Activated naive CD8-positive, alpha-beta T cell (primary cell): ENCODE measurements around the gene FBXL2.

ENCODE experiments used
- H3K27ac Mint-ChIP-seq: one replicate; pipeline ENCODE4 v1.8.0; 2021; ENCODE audit warnings: mixed read lengths
- H3K27me3 Mint-ChIP-seq: one replicate; pipeline ENCODE4 v1.8.0; 2021; ENCODE audit warnings: mixed read lengths
- H3K36me3 Mint-ChIP-seq: one replicate; pipeline ENCODE4 v1.8.0; 2021; ENCODE audit warnings: mixed read lengths
- H3K4me1 Mint-ChIP-seq: one replicate; pipeline ENCODE4 v1.8.0; 2021; ENCODE audit warnings: low read depth, mixed read lengths
- H3K4me3 Mint-ChIP-seq: one replicate; pipeline ENCODE4 v1.8.0; 2021; ENCODE audit warnings: mild to moderate bottlenecking, mixed read lengths
- H3K9me3 Mint-ChIP-seq: one replicate; pipeline ENCODE4 v1.8.0; 2021; ENCODE audit warnings: low read depth, mixed read lengths

The FBXL2 gene, protein sequence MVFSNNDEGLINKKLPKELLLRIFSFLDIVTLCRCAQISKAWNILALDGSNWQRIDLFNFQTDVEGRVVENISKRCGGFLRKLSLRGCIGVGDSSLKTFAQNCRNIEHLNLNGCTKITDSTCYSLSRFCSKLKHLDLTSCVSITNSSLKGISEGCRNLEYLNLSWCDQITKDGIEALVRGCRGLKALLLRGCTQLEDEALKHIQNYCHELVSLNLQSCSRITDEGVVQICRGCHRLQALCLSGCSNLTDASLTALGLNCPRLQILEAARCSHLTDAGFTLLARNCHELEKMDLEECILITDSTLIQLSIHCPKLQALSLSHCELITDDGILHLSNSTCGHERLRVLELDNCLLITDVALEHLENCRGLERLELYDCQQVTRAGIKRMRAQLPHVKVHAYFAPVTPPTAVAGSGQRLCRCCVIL

DNA sequence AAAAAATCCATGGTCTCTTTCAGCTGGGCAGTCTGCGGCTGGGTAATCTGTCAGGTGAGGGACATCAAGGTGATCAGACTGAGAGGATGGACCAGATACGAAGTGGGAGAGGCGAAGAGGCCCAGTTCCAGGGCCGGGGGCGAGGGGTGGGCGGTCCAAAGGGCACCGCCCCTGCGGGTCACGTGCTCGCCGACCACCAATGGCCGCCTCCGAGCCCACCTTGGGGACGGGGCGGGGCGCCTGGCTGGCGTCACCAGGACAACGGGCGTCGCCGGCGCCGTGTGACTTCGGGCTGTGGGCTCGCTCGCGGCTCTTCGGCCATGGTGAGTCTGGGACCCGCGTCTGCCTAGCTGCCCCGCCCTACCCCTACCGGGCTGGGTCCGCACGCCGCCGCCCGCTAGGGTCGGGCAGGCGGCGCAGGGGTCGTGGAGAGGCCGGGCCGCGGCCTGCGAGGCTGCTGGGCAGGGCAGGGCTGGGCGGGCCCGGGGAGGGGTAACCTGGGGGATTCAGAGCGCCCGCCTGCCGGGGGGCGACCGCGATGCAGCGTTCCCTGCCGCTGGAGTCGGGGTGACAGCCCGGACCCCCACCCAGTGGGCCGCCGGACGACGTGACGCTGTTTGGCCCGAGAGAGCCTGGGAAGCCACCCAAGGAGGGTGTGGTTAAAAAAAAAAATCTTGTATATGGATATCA is at the start of gene FBXL2:
Gene FBXL2, plus strand, starts transcription at position 250 of the 690 bp plus-strand sequence. Its CDS starts 71 bp downstream, at position 321.
- Mint-ChIP-seq H3K4me3 (peak within 1 kb of the TSS; percentile 82), H3K4me1 (peaks cover 7% of the 10 kb centered on the region), H3K9me3 (no peaks in the 10 kb centered on the region), H3K36me3 (no peaks in the 10 kb centered on the region), H3K27me3 (peaks cover 25% of the 10 kb centered on the region), H3K27ac (no peak within 1 kb of the TSS)

DNA sequence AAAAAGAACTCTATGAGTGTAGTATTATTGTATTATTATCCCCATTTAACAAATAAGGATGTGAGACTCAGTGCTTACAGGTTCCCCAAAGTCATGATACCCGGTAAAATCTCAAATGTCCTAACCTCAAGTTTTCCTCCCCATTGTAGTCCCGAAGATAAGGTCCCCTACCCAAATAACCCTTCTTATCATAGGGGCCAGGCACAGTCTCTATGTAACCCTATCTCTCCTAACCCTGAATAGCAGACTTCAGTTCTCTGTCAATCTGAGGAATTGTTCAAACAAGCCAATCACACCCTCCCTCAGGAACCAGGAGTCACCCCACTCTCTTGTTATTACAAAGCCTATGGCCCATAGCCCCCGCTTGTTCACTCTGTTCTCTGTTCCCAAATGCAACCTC is 48.2 kb upstream of the FBXL2 start:
- H3K27me3 Mint-ChIP-seq = peaks cover 18% of the 10 kb centered on the region
- no peak overlapping the region for H3K27ac Mint-ChIP-seq
- H3K4me1 Mint-ChIP-seq = no peaks in the 10 kb centered on the region
- H3K9me3 Mint-ChIP-seq = no peaks in the 10 kb centered on the region
- H3K36me3 Mint-ChIP-seq = no peaks in the 10 kb centered on the region
- no peak overlapping the region for H3K4me3 Mint-ChIP-seq

DNA sequence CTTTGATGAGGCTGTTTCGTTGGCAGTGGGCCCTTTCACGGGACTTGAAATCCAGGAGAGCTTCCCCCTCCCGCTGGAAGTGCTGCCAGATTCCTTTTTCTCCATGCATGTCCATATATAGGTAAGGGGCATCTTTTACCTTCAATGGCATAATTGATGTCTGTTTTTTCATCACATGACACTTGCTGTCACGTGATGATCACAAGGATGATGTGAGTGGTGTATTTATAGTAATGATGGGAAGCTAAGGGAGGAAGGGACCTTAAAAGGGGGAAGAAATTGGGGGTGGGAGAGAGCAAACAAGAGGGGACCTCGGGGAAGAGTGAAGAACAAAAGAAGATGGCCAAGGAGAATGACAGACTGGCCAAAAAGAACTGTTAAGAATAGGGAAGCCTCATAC is 47.3 kb upstream of the FBXL2 start:
- no peaks in the 10 kb centered on the region for H3K4me1 Mint-ChIP-seq
- no peaks in the 10 kb centered on the region for H3K9me3 Mint-ChIP-seq
- no peaks in the 10 kb centered on the region for H3K36me3 Mint-ChIP-seq
- H3K27me3 Mint-ChIP-seq = peaks cover 15% of the 10 kb centered on the region
- no peak overlapping the region for H3K27ac Mint-ChIP-seq
- no peak overlapping the region for H3K4me3 Mint-ChIP-seq

DNA sequence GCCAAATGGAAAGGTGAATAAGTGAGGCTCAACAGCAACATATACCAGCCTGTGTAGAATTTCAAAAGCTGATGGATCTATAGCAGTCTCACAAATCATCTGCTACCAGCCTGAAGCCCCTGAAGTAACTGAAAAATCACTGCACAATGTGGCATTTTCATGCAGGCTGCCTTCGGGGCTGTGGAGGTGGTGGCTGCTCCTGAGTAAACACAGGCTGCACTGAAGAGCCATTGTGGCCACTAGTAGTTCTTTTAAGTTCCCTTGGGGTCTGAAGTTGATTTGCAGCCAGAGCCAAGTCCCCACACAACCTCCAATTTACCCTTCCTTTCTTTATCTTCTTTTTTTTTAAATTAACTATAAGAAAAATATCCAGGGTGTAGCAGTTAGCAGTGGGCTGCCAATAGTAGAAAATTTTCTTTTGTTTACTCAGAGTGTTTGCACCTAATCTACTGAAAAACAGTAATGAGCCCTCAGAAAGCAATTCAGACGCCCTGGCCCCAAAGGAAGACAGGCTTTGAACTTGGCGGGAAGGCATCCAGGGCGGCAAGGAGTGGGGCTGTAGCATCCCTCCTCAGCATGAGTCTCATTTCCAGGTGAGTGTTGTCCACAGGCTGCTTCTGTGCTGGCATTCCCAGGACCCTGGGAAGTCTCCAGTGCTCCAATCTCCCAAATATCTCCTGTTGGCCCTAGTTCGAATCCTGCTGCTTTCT is 45.3 kb upstream of the FBXL2 start:
- Mint-ChIP-seq H3K27ac (no peak overlapping the region), H3K27me3 (peaks cover 21% of the 10 kb centered on the region), H3K4me1 (no peaks in the 10 kb centered on the region), H3K36me3 (no peaks in the 10 kb centered on the region), H3K9me3 (no peaks in the 10 kb centered on the region), H3K4me3 (no peak overlapping the region)

DNA sequence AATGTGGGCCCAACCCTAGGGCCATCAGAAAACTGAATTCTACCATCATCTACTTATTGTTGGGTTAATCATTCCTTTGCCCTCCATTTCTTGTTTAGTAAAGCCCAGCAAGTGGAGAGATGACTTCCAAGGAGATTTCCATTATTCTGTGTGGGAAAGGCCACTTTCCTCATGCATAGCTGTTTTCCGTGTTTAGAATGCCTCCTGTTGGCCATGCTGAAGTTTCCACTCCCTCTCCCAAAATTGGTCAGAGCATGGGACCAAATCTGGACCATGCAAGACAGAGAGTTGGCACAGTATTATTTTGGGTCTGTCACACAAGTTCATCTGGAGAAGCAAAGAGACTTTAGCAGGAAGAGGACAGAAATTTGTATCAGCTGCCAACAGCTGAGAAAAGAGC is 43.4 kb upstream of the FBXL2 start:
- no peaks in the 10 kb centered on the region for H3K4me1 Mint-ChIP-seq
- H3K27me3 Mint-ChIP-seq = peaks cover 21% of the 10 kb centered on the region

DNA sequence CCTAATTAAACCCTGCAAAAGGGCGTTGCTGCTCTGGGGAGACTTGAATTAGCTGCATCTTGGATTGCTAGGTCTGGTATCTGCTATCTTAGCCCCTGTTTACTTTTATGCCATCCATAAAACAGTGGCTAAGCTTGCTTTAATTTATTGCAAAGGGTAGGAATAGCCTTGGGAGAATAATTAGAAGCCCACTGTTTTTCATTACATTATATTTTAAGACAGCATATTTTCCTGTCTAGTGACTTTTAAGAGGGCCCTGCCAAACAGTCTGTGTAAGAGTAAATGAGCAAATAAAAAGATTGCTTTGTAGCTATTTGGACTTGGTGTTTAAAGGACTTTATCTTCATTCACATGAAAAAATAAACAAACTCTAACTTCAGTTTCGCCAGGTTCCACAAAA is 41.2 kb upstream of the FBXL2 start:
- Mint-ChIP-seq H3K9me3 (peaks cover 15% of the 10 kb centered on the region), H3K4me3 (no peak overlapping the region), H3K36me3 (peaks cover 4% of the 10 kb centered on the region), H3K27me3 (peaks cover 22% of the 10 kb centered on the region), H3K27ac (no peak overlapping the region), H3K4me1 (no peaks in the 10 kb centered on the region)

More for the DNA sequence above, 43.4 kb upstream of the FBXL2 start:
- H3K4me3 Mint-ChIP-seq = no peak overlapping the region
- H3K27ac Mint-ChIP-seq = no peak overlapping the region
- H3K9me3 Mint-ChIP-seq = peaks cover 1% of the 10 kb centered on the region
- no peaks in the 10 kb centered on the region for H3K36me3 Mint-ChIP-seq

DNA sequence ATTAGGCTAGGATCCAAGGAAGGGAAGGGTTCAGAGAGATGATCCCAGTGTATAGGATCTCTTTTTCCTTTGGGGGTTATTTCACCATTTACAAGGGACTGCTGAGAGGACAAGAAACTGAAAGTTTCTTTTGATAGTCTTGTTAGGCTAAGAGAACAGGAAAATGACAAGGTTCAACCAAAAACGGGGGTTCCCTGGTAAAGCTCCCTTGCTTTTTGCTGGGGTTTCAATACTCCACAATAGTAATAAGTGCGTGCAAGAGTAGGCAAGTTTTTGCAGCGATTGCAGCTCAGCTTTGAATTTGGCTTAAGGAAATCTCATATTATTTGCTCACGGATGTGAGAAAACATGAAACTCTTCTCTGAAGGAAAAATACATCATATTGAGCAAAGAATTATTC is 39.8 kb upstream of the FBXL2 start:
- H3K4me3 Mint-ChIP-seq = no peak overlapping the region
- peaks cover 4% of the 10 kb centered on the region for H3K36me3 Mint-ChIP-seq
- H3K27ac Mint-ChIP-seq = no peak overlapping the region
- no peaks in the 10 kb centered on the region for H3K4me1 Mint-ChIP-seq
- H3K27me3 Mint-ChIP-seq = peaks cover 19% of the 10 kb centered on the region
- H3K9me3 Mint-ChIP-seq = peaks cover 15% of the 10 kb centered on the region

DNA sequence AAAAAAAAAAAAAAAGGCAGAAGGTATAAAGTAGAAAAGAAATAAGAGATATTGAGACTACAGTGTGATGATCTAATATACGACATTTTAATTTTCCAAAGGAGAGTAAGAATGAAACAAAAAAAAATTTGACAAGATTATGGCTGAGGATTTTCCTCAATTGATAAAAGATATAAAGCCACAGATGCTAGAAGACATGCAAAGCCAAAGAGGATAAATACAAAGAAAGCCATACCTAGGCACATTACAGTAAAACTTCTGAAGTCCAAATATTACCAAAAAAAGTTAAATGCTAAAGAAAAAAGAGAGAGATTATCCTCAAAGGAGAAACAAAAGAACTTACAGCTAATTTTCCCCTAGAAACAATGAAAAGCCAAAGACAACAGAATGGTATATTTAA is 38.3 kb upstream of the FBXL2 start:
- no peaks in the 10 kb centered on the region for H3K4me1 Mint-ChIP-seq
- H3K27me3 Mint-ChIP-seq = peaks cover 17% of the 10 kb centered on the region
- no peak overlapping the region for H3K4me3 Mint-ChIP-seq
- no peak overlapping the region for H3K27ac Mint-ChIP-seq
- H3K9me3 Mint-ChIP-seq = peaks cover 15% of the 10 kb centered on the region
- peaks cover 4% of the 10 kb centered on the region for H3K36me3 Mint-ChIP-seq

DNA sequence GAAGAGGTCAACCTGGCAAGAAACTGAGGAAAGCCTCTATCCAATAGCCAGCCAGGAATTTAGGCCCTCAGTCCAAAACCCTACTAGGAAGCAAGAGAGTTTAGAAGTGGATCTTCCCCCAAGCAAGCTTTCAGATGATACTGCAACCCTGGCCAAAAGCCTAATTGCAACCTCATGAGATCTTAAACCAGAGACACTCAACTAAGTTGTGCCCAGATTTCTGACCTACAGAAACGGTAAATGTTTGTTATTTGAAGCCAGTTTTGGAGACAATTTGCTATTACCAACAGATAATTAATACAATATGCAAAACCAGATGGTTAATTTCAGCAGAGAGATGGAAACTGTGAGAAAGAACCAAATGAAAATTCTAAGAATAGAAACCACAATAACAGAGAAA is 37.0 kb upstream of the FBXL2 start:
- Mint-ChIP-seq H3K27ac (no peak overlapping the region), H3K4me3 (no peak overlapping the region), H3K9me3 (peaks cover 15% of the 10 kb centered on the region), H3K27me3 (peaks cover 15% of the 10 kb centered on the region), H3K4me1 (no peaks in the 10 kb centered on the region), H3K36me3 (peaks cover 4% of the 10 kb centered on the region)

DNA sequence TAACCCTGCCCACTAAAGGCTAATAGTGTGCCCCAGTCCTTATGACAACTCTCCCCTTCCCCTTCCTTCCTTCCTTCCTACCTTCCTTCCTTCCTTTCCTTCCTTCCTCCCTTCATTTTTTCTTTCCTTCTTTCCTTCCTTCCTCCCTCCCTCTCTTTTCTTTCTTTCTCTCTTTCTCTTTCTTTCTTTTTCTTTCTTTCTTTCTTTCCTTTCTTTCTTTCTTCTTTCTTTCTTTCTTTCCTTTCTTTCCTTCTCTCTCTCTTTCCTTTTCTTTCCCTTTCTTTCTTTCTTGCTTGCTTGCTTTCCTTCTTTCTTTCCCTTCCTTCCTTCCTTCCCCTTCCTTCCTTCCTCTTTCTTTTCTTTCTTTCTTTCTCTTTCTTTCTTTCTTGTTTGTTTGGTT is 30.5 kb upstream of the FBXL2 start:
- H3K4me3 Mint-ChIP-seq = no peak overlapping the region
- peaks cover 4% of the 10 kb centered on the region for H3K27me3 Mint-ChIP-seq
- no peaks in the 10 kb centered on the region for H3K9me3 Mint-ChIP-seq
- no peaks in the 10 kb centered on the region for H3K36me3 Mint-ChIP-seq
- H3K27ac Mint-ChIP-seq = no peak overlapping the region
- no peaks in the 10 kb centered on the region for H3K4me1 Mint-ChIP-seq

DNA sequence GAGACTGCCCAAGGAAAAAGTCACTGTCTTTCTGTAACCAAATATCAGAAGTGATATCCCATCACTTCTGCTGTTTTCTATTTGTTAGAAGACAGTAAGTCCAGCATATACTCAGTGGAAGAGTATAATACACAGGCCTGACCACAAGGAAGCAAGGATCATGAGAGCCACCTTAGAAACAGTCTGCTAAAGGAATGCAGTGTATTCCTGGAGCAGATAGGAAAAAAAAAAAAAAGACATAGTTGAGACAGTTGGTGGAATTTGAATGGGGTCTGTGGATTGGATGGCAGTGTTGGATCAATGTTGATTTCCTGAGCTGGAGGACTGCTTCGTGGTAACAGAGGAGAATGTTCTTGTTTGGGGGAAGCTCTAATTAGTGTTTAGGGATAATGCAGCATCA is 26.5 kb upstream of the FBXL2 start:
- Mint-ChIP-seq H3K36me3 (no peaks in the 10 kb centered on the region), H3K27me3 (peaks cover 13% of the 10 kb centered on the region), H3K4me1 (no peaks in the 10 kb centered on the region)

DNA sequence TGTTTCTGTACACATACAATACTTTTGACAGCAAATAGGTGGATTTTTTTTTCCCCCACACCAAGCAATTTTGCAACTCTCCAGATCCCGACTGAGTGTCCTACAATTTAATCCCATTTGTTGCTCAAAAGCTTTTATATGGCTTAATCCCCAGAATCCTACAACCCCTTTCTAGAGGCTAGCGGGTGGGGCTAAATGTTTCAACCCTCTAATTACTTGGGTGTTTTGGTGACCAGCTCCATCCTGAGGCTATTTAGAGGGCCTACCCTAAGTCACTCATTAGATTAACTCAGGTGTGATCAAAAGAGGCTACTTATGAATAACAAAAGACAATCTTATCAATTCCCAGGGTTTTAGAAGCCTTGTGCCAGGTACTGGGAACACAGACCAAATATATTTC is 21.0 kb upstream of the FBXL2 start:
- H3K36me3 Mint-ChIP-seq = no peaks in the 10 kb centered on the region
- H3K4me3 Mint-ChIP-seq = no peak overlapping the region
- no peaks in the 10 kb centered on the region for H3K9me3 Mint-ChIP-seq
- no peaks in the 10 kb centered on the region for H3K4me1 Mint-ChIP-seq
- H3K27ac Mint-ChIP-seq = no peak overlapping the region
- H3K27me3 Mint-ChIP-seq = peaks cover 11% of the 10 kb centered on the region

More for the DNA sequence above, 26.5 kb upstream of the FBXL2 start:
- Mint-ChIP-seq H3K27ac (no peak overlapping the region), H3K9me3 (no peaks in the 10 kb centered on the region), H3K4me3 (no peak overlapping the region)

DNA sequence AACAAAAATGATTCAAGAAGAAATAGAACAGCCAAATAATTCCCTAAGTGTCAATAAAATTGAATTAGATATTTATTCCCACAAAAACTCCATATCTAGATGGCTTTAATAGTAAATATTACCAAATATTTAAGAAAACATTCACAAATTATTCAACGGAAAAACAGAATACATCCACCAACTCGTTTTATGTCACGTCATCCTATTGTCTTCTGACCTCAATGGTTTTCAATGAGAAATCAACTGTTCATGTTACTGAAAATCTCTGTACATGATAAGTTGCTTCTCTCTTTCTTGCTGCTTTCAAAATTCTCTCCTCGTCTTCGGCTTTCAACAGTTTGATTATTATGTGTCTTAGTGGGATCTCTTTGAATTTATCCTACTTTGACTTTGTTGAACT is 17.1 kb upstream of the FBXL2 start:
- Mint-ChIP-seq H3K4me1 (no peaks in the 10 kb centered on the region), H3K27ac (no peak overlapping the region), H3K27me3 (peaks cover 4% of the 10 kb centered on the region), H3K4me3 (no peak overlapping the region), H3K36me3 (no peaks in the 10 kb centered on the region), H3K9me3 (peaks cover 12% of the 10 kb centered on the region)

DNA sequence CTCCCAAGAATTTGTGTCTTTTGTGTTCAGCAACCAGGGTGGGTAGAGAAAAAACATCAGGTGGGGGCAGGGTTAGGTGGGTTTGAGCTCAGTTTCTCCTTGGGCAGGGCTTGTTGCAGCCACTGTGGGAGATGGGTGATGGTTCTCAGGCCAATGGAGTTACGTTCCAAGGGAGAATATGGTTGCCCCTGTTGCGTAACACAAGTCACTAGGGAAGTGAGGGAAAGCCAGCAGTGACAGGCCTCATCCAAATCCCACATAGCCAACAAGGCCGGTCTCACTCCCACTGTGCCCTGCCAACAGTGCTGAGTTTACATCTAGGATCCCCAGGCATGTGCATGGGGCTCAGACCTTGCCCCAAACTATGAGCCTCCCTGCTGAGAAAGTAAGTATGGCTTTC is 7.9 kb upstream of the FBXL2 start:
- H3K27ac Mint-ChIP-seq = no peak overlapping the region
- no peak overlapping the region for H3K4me3 Mint-ChIP-seq
- H3K36me3 Mint-ChIP-seq = no peaks in the 10 kb centered on the region
- H3K27me3 Mint-ChIP-seq = peaks cover 10% of the 10 kb centered on the region
- peaks cover 2% of the 10 kb centered on the region for H3K9me3 Mint-ChIP-seq
- no peaks in the 10 kb centered on the region for H3K4me1 Mint-ChIP-seq

DNA sequence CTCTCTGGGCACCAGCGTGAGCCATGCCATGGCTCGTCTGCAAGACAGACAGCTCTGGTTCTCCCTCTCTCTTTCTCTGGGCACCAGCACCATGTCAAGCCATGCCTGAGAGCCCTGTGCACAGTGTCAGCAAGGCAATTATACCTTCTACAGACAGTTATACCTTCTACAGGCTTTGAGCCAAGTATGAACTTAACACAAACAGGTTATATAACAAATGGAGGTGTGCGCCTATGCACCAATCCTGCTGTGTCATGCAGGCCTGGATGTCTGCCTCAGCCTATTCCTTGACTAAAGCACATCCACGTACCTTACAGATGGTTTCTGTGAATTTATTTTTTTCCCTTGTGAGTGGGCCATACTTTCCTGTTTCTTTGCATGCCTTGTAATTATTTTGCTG is 5.9 kb upstream of the FBXL2 start:
- H3K27me3 Mint-ChIP-seq = peaks cover 12% of the 10 kb centered on the region
- no peak overlapping the region for H3K27ac Mint-ChIP-seq
- no peaks in the 10 kb centered on the region for H3K4me1 Mint-ChIP-seq
- H3K36me3 Mint-ChIP-seq = no peaks in the 10 kb centered on the region
- no peak overlapping the region for H3K4me3 Mint-ChIP-seq
- H3K9me3 Mint-ChIP-seq = no peaks in the 10 kb centered on the region
